ENCODE measurements around the gene TNS3. TPM values are rescaled to one million over a fixed set of nuclear protein-coding genes. Genes with fewer than 3 reads are reported as not detected.

TNS3 gene
- total and polyA plus RNA-seq, 2 donors (not counting 3 experiments of a cell fraction or from before 2014, with no cell fraction given), result 10.4 to 45.1 TPM

DNA sequence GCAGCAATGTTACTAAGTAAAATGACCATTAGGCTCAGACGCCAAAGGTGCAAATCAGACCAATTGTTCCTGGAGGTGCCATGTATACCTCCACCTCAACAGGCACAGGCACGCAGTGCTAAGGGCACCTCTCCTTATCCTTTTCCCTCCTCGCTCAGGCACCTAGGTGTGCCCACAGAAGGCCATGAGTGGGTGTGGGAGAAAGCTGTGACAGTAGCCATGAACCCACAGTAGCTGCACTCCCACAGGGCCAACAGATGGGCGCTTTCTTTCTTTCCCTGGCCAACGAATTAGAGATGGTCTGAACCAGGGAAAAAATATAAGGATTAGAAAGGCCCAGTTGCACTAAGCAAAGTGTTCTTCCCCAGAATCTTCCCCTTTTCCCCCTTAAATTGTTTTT lies 15.5 kb upstream of the TNS3 start:
- Histone ChIP-seq H3K4me2 (ENCODE audit: insufficient read depth, low read length) (no peak overlapping the region), H2AFZ (ENCODE audit: low read depth, low read length) (no peak overlapping the region), H4K20me1 (replicated peaks; ENCODE audit: control insufficient read depth, extremely low read depth, insufficient read depth, low read length) (no peaks in the 10 kb centered on the region), H3K79me2 (ENCODE audit: control insufficient read depth, insufficient read depth, low read length) (no peaks in the 10 kb centered on the region), H3K27me3 (ENCODE audit: control insufficient read depth in 2 of 2, insufficient read depth in 2 of 2, low read length in 2 of 2) (no peaks in the 10 kb centered on the region), H3K27ac (ENCODE audit: insufficient read depth, low read depth, low read length) (no peak overlapping the region), H3K36me3 (ENCODE audit: control insufficient read depth in 2 of 2, extremely low read depth in 1 of 2, insufficient read depth in 2 of 2, low read length in 2 of 2) (no peaks in the 10 kb centered on the region), H3K9me3 (replicated peaks; ENCODE audit: control insufficient read depth, insufficient read depth, low read length) (no peaks in the 10 kb centered on the region), H3K4me3 (replicated peaks in 1 of 3; ENCODE audit: insufficient read depth in 1 of 3, low read depth in 1 of 3, low read length in 3 of 3) (no peak overlapping the region), H3K9me1 (replicated peaks; ENCODE audit: control insufficient read depth, extremely low read depth, insufficient read depth, low read length) (no peaks in the 10 kb centered on the region), H3K4me1 (ENCODE audit: control insufficient read depth, extremely low read depth, insufficient read depth, low read length) (peaks cover 15% of the 10 kb centered on the region), H3K9ac (replicated peaks; ENCODE audit: extremely low read depth, insufficient read depth, low read length) (no peak overlapping the region)
- no peak for DNase-seq (ENCODE audit: low read depth, low spot score)
- CTCF ChIA-PET, result no interaction called here
- intact Hi-C loops (cut with micrococcal nuclease), result no loop called here
- FAIRE-seq, result no peak
- BruUV-seq (replicated peaks), result no TSS peak
- POLR2A ChIA-PET, result no interaction called here
- dilution Hi-C loops (cut with MboI; ENCODE audit: extremely low pct_ligation_motif_present, low sequenced_read_pairs), result no loop called here
- TF ChIP-seq GATA2 (IDR thresholded peaks at IDR 0.05; ENCODE audit: insufficient read depth, insufficient read length, low read depth, low read length) (no peak), EZH2 (IDR thresholded peaks at IDR 0.05; ENCODE audit: borderline replicate concordance, low read depth, low read length, severe bottlenecking) (no peak), JUN (IDR thresholded peaks at IDR 0.05; ENCODE audit: borderline replicate concordance, insufficient read depth, insufficient read length, low read depth) (no peak), POLR2AphosphoS5 (IDR thresholded peaks at IDR 0.05; ENCODE audit: insufficient read depth, low read depth, low read length) (no peak), FOS (IDR thresholded peaks at IDR 0.05; ENCODE audit: borderline replicate concordance, insufficient read depth, low read length) (no peak), MYC (IDR thresholded peaks at IDR 0.05; ENCODE audit: low read depth, low read length) (no peak), POLR2A (IDR thresholded peaks at IDR 0.05; ENCODE audit: low read depth, low read length) (no peak)
- TF ChIP-seq, protein P1, sequence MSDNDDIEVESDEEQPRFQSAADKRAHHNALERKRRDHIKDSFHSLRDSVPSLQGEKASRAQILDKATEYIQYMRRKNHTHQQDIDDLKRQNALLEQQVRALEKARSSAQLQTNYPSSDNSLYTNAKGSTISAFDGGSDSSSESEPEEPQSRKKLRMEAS (IDR thresholded peaks at IDR 0.05; ENCODE audit: insufficient read depth, insufficient read length), result no peak
- TF ChIP-seq, protein P2, sequence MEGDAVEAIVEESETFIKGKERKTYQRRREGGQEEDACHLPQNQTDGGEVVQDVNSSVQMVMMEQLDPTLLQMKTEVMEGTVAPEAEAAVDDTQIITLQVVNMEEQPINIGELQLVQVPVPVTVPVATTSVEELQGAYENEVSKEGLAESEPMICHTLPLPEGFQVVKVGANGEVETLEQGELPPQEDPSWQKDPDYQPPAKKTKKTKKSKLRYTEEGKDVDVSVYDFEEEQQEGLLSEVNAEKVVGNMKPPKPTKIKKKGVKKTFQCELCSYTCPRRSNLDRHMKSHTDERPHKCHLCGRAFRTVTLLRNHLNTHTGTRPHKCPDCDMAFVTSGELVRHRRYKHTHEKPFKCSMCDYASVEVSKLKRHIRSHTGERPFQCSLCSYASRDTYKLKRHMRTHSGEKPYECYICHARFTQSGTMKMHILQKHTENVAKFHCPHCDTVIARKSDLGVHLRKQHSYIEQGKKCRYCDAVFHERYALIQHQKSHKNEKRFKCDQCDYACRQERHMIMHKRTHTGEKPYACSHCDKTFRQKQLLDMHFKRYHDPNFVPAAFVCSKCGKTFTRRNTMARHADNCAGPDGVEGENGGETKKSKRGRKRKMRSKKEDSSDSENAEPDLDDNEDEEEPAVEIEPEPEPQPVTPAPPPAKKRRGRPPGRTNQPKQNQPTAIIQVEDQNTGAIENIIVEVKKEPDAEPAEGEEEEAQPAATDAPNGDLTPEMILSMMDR (IDR thresholded peaks at IDR 0.05; ENCODE audit: extremely low read depth in 1 of 2, insufficient read depth in 1 of 2, low read depth in 1 of 2, low read length in 2 of 2), result no peak

All from endothelial cell of umbilical vein (primary cell).